DOHH2 (cell line): Measurements from ENCODE around the gene ILF2.

Experiments
- EZH2phosphoT487 ChIP-seq: fragments of 200-600 bp; sonication (generic); IDR thresholded peaks from 2 replicates; pipeline ENCODE4 v1.6.1; 2017; ENCODE audit warnings: borderline replicate concordance, mild to moderate bottlenecking, antibody characterized with exemption, low read length, moderate library complexity, mixed read lengths
- TF ChIP-seq, protein P1 (sequence below): fragments of 200-600 bp; sonication (generic); IDR thresholded peaks from one replicate; pipeline ENCODE4 v1.5.1; 2014; ENCODE audit warnings: antibody characterized with exemption, mild to moderate bottlenecking, low read depth, low read length; ENCODE audit not compliant: poor library complexity, severe bottlenecking

DNA sequence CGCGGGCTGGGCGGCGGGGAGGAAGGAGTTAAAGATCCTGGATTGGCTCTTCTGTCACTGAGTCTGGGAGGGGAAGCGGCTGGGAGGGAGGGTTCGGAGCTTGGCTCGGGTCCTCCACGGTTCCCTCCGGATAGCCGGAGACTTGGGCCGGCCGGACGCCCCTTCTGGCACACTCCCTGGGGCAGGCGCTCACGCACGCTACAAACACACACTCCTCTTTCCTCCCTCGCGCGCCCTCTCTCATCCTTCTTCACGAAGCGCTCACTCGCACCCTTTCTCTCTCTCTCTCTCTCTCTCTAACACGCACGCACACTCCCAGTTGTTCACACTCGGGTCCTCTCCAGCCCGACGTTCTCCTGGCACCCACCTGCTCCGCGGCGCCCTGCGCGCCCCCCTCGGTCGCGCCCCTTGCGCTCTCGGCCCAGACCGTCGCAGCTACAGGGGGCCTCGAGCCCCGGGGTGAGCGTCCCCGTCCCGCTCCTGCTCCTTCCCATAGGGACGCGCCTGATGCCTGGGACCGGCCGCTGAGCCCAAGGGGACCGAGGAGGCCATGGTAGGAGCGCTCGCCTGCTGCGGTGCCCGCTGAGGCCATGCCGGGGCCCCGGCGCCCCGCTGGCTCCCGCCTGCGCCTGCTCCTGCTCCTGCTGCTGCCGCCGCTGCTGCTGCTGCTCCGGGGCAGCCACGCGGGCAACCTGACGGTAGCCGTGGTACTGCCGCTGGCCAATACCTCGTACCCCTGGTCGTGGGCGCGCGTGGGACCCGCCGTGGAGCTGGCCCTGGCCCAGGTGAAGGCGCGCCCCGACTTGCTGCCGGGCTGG is 7.9 kb upstream of the ILF2 start, which contains the start of gene NPR1:
- TF ChIP-seq, protein P1, sequence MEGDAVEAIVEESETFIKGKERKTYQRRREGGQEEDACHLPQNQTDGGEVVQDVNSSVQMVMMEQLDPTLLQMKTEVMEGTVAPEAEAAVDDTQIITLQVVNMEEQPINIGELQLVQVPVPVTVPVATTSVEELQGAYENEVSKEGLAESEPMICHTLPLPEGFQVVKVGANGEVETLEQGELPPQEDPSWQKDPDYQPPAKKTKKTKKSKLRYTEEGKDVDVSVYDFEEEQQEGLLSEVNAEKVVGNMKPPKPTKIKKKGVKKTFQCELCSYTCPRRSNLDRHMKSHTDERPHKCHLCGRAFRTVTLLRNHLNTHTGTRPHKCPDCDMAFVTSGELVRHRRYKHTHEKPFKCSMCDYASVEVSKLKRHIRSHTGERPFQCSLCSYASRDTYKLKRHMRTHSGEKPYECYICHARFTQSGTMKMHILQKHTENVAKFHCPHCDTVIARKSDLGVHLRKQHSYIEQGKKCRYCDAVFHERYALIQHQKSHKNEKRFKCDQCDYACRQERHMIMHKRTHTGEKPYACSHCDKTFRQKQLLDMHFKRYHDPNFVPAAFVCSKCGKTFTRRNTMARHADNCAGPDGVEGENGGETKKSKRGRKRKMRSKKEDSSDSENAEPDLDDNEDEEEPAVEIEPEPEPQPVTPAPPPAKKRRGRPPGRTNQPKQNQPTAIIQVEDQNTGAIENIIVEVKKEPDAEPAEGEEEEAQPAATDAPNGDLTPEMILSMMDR = no peak
- TF ChIP-seq EZH2phosphoT487 = no peak
